COR-L47 (cell line): ENCODE data around the gene QPRT.
"Not testable (repeated sequence)": the region's sequence is repeated elsewhere in the genome, so short reads cannot be mapped to it uniquely, and the experiment has no call there.

Source experiments
- DNase-seq: peaks from one replicate; lab custom pipeline; 2025; lab: John Stamatoyannopoulos, UW

QPRT gene

GRCh38 chr16:29746518-29746917 lies 67.5 kb downstream of the QPRT start:
- not testable (repeated sequence) for DNase-seq
